PC-3 (cell line): ENCODE measurements around the gene MCF2L2. TPM values are rescaled to one million over a fixed set of nuclear protein-coding genes. Genes with fewer than 3 reads are reported as not detected.

ENCODE experiments used
- ATAC-seq: fragments of 200-7000 bp; cut with Tn5 transposase; 2 replicates; pipeline ENCODE4 v1.9.1; 2020; ENCODE audit warnings: mild to moderate bottlenecking, moderate library complexity
- BruUV-seq: library from RNA; stranded (reverse); fragments of 400-500 nt; replicated peaks from 2 replicates; lab custom pipeline; 2021; lab: Mats Ljungman, UMichigan
- CTCF ChIA-PET: fragments of 300-600 bp; sonication (Branson Sonifier 250); formaldehyde crosslinking; loops from one replicate; lab custom pipeline; 2022; ENCODE audit warnings: antibody characterized with exemption; lab: Charles Lee
- POLR2A ChIA-PET: fragments of 300-600 bp; sonication (Branson Sonifier 250); formaldehyde crosslinking; loops from one replicate; lab custom pipeline; 2022; ENCODE audit warnings: antibody characterized with exemption; ENCODE audit not compliant: unreplicated experiment; lab: Charles Lee
- DNase-seq: peaks from one replicate; pipeline ENCODE4 v3.0.0-alpha.2; 2015
- H2AFZ ChIP-seq: fragments of 300-600 bp; sonication (generic); 2 replicates; pipeline ENCODE4 v1.6.0; 2016; ENCODE audit warnings: antibody characterized with exemption, low read length
- H3F3A ChIP-seq: fragments of 300-600 bp; sonication (generic); one replicate; pipeline ENCODE4 v1.6.0; 2017; ENCODE audit warnings: antibody characterized with exemption, low read length, control low read depth, mild to moderate bottlenecking; ENCODE audit not compliant: unreplicated experiment
- H3K27ac ChIP-seq: fragments of 300-600 bp; sonication (generic); 2 replicates; pipeline ENCODE4 v1.5.1; 2016; ENCODE audit warnings: mild to moderate bottlenecking, low read length
- H3K27me3 ChIP-seq: fragments of 300-600 bp; sonication (generic); 2 replicates; pipeline ENCODE4 v1.6.1; 2016; ENCODE audit warnings: low read length, mixed read lengths
- H3K36me3 ChIP-seq: fragments of 300-600 bp; sonication (generic); 2 replicates; pipeline ENCODE4 v1.6.1; 2016; ENCODE audit warnings: low read depth, mixed run types, low read length, mixed read lengths
- H3K4me1 ChIP-seq: fragments of 300-600 bp; sonication (generic); 2 replicates; pipeline ENCODE4 v1.5.1; 2016; ENCODE audit warnings: low read length; ENCODE audit not compliant: insufficient read depth
- H3K4me2 ChIP-seq: fragments of 300-600 bp; sonication (generic); 2 replicates; pipeline ENCODE4 v1.6.0; 2016; ENCODE audit warnings: low read length
- H3K4me3 ChIP-seq: fragments of 300-600 bp; sonication (generic); 2 replicates; pipeline ENCODE4 v1.5.1; 2016; ENCODE audit warnings: mild to moderate bottlenecking, low read length, mixed read lengths
- H3K79me2 ChIP-seq: fragments of 300-600 bp; sonication (generic); 2 replicates; pipeline ENCODE4 v1.6.1; 2017; ENCODE audit warnings: low read length, mixed read lengths
- H3K9ac ChIP-seq: fragments of 300-600 bp; sonication (generic); 2 replicates; pipeline ENCODE4 v1.6.0; 2016; ENCODE audit warnings: mild to moderate bottlenecking, low read length
- H3K9me2 ChIP-seq: fragments of 300-600 bp; sonication (generic); replicated peaks from 2 replicates; pipeline ENCODE4 v1.6.1; 2016; ENCODE audit warnings: mixed run types, low read length, mixed read lengths
- H3K9me3 ChIP-seq: fragments of 300-600 bp; sonication (generic); 2 replicates; pipeline ENCODE4 v1.6.1; 2016; ENCODE audit warnings: low read length, mixed read lengths
- H4K20me1 ChIP-seq: fragments of 300-600 bp; sonication (generic); 2 replicates; pipeline ENCODE4 v1.6.1; 2016; ENCODE audit warnings: low read length, mixed read lengths
- EZH2 ChIP-seq: fragments of 300-600 bp; sonication (generic); IDR thresholded peaks from one replicate; pipeline ENCODE4 v1.6.1; 2017; ENCODE audit warnings: antibody characterized with exemption, mild to moderate bottlenecking, low read length; ENCODE audit not compliant: unreplicated experiment
- EZH2phosphoT487 ChIP-seq: fragments of 300-600 bp; sonication (generic); IDR thresholded peaks from 2 replicates; pipeline ENCODE4 v1.6.1; 2018; ENCODE audit warnings: mild to moderate bottlenecking, antibody characterized with exemption, low read length, borderline replicate concordance
- intact Hi-C: fragments of 100-400 bp; cut with micrococcal nuclease; formaldehyde crosslinking; loops from 2 replicates; pipeline ENCODE4 v1.9.0; 2023
- total RNA-seq: library from RNA; depleted of rRNA; stranded (reverse); fragments of >200 nt; gene quantifications from 2 replicates; pipeline ENCODE4 v1.2.3, GENCODE V29; 2014
- TF ChIP-seq, protein P1 (sequence below): fragments of 300-600 bp; sonication (generic); conservative IDR thresholded peaks from 2 replicates; pipeline ENCODE4 v1.5.1; 2017; ENCODE audit warnings: antibody characterized with exemption, low read depth, mild to moderate bottlenecking, low read length

Gene MCF2L2
- total RNA-seq, 1 experiment from 2014 or later: 3.6 TPM

DNA sequence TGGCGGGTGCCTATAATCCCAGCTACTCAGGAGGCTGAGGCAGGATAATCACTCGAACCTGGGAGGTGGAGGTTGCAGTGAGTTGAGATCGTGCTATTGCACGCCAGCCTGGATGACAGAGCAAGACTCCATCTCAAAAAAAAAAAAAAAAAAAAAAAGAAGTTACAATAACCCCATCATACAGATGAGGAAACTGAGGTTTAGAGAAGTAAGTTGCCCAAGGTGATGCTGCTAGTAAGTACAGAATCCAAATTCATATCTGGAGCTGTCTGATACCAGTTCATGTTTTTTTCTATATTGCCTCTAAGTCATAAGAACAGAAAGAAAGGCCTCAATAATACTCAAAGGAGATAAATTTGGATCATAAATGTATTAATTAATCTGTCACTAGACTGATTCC lies 40.6 kb downstream of the MCF2L2 start:
- Histone ChIP-seq H4K20me1 (no peaks in the 10 kb centered on the region), H2AFZ (no peak overlapping the region), H3K79me2 (no peaks in the 10 kb centered on the region), H3K4me2 (no peak overlapping the region), H3K4me1 (peaks cover 15% of the 10 kb centered on the region), H3K4me3 (no peak overlapping the region), H3K9ac (no peak overlapping the region), H3F3A (no peaks in the 10 kb centered on the region), H3K27ac (no peak overlapping the region), H3K27me3 (no peaks in the 10 kb centered on the region), H3K36me3 (no peaks in the 10 kb centered on the region), H3K9me3 (no peaks in the 10 kb centered on the region), H3K9me2 (no peaks in the 10 kb centered on the region)
- BruUV-seq: no TSS peak
- intact Hi-C loops: loop anchor here (2.0 to 5.0 kb wide), 2 partner anchors 380 to 479 kb away; no protein-coding TSS in a partner anchor
- ChIA-PET POLR2A (no interaction called here), CTCF (no interaction called here)
- DNase-seq (no peak), ATAC-seq (no peak)
- TF ChIP-seq, protein P1, sequence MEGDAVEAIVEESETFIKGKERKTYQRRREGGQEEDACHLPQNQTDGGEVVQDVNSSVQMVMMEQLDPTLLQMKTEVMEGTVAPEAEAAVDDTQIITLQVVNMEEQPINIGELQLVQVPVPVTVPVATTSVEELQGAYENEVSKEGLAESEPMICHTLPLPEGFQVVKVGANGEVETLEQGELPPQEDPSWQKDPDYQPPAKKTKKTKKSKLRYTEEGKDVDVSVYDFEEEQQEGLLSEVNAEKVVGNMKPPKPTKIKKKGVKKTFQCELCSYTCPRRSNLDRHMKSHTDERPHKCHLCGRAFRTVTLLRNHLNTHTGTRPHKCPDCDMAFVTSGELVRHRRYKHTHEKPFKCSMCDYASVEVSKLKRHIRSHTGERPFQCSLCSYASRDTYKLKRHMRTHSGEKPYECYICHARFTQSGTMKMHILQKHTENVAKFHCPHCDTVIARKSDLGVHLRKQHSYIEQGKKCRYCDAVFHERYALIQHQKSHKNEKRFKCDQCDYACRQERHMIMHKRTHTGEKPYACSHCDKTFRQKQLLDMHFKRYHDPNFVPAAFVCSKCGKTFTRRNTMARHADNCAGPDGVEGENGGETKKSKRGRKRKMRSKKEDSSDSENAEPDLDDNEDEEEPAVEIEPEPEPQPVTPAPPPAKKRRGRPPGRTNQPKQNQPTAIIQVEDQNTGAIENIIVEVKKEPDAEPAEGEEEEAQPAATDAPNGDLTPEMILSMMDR: no peak

DNA sequence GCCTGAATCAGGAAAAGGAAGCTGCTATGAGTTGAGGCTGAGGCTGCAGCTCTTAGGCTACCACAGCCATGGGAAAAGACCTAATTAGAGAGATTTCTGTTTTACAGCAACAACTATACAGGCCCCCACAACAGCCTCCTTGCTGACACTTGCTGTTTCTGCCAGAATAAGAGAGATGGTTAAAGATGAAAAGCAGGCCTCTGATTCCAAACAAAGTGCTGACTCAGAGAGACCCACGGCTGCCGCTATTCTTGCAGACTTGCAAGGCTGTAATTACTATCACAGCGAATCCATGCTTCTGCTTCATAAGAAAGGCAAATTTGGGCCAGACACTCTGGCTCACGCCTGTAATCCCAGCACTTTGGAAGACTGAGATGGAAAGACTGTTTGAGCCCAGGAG lies 41.8 kb downstream of the MCF2L2 start:
- ChIA-PET CTCF (interaction anchor here (0.9 kb wide), 1 partner anchor 202 kb away, joined by 5 read pairs; no protein-coding TSS in a partner anchor), POLR2A (no interaction called here)
- no peaks in the 10 kb centered on the region for H4K20me1 ChIP-seq
- H2AFZ ChIP-seq: no peak overlapping the region
- peaks cover 17% of the 10 kb centered on the region for H3K4me1 ChIP-seq
- H3F3A ChIP-seq: no peaks in the 10 kb centered on the region
- no peaks in the 10 kb centered on the region for H3K36me3 ChIP-seq
- no peak for ATAC-seq
- no peak overlapping the region for H3K27ac ChIP-seq
- no peak overlapping the region for H3K4me3 ChIP-seq
- no peak overlapping the region for H3K9ac ChIP-seq
- H3K27me3 ChIP-seq: no peaks in the 10 kb centered on the region
- no peaks in the 10 kb centered on the region for H3K9me2 ChIP-seq
- intact Hi-C loops: loop anchor here (1.0 to 5.0 kb wide), 5 partner anchors 202 to 672 kb away; no protein-coding TSS in a partner anchor
- DNase-seq: no peak
- no peak overlapping the region for H3K4me2 ChIP-seq
- no peaks in the 10 kb centered on the region for H3K9me3 ChIP-seq
- BruUV-seq: no TSS peak
- no peaks in the 10 kb centered on the region for H3K79me2 ChIP-seq
- TF ChIP-seq, protein P1: no peak
- TF ChIP-seq EZH2phosphoT487 (no peak), EZH2 (no peak)
